ENCODE data around the gene DUSP22.

DUSP22 gene

GRCh38 chr6:297571-298232 is 5.4 kb downstream of the DUSP22 start:
- DNase-seq, result no peak

GRCh38 chr6:298233-299103 is 6.2 kb downstream of the DUSP22 start:
- no peak for DNase-seq

GRCh38 chr6:299104-299980 is 7.1 kb downstream of the DUSP22 start:
- DNase-seq, result no peak

- DNase-seq, result no peak
Observed at GRCh38 chr6:300026-300425, 7.7 kb downstream of the DUSP22 start.

GRCh38 chr6:300494-301198 is 8.4 kb downstream of the DUSP22 start:
- DNase-seq, result no peak

- DNase-seq, result no peak
Observed at GRCh38 chr6:301526-301925, 9.2 kb downstream of the DUSP22 start.

- DNase-seq, result no peak
Observed at GRCh38 chr6:301929-302705, 9.8 kb downstream of the DUSP22 start.

- no peak for DNase-seq
Observed at GRCh38 chr6:302760-303159, 10.5 kb downstream of the DUSP22 start.

- no peak for DNase-seq
Observed at GRCh38 chr6:303263-303662, 11.0 kb downstream of the DUSP22 start.

- DNase-seq, result no peak
Observed at GRCh38 chr6:303948-304558, 11.8 kb downstream of the DUSP22 start.

GRCh38 chr6:304833-305370 is 12.6 kb downstream of the DUSP22 start:
- DNase-seq, result no peak

- no peak for DNase-seq
Observed at GRCh38 chr6:305371-306206, 13.3 kb downstream of the DUSP22 start.

GRCh38 chr6:306641-307061 is 14.4 kb downstream of the DUSP22 start:
- no peak for DNase-seq

- no peak for DNase-seq
Observed at GRCh38 chr6:307065-307814, 15.0 kb downstream of the DUSP22 start.

- no peak for DNase-seq
Observed at GRCh38 chr6:307874-308273, 15.6 kb downstream of the DUSP22 start.

- no peak for DNase-seq
Observed at GRCh38 chr6:308307-308706, 16.0 kb downstream of the DUSP22 start.

GRCh38 chr6:308768-309167 is 16.5 kb downstream of the DUSP22 start:
- no peak for DNase-seq

GRCh38 chr6:309947-310346 is 17.7 kb downstream of the DUSP22 start:
- DNase-seq, result no peak

- no peak for DNase-seq
Observed at GRCh38 chr6:310671-311070, 18.4 kb downstream of the DUSP22 start.
